GM19452 (cell line): ENCODE measurements around the gene FSHR.

ENCODE experiments used
- ATAC-seq: cut with Tn5 transposase; IDR thresholded peaks from one replicate; pipeline ENCODE4 v1.9.1; 2021; ENCODE audit not compliant: unreplicated experiment

FSHR gene

DNA sequence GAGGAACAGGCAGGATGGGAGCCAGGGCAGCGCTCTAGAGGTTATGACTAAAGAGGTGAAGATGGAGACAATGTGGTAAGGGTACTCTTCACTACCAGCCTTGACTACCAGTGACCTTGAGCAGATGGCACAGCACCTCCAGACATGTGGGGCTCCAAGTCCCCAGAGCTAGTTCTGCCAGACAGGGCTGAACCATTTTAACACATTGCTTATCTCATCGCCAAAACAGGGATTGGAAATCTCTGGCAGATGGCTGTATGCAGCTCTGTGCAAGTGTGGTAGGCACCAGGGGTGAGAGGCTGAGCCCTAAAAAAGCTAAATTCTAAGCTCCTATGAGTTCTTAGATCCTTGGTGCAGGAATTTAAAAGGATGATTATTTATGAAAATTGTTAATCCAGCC, 41.3 kb downstream of the FSHR start:
- ATAC-seq: no peak

DNA sequence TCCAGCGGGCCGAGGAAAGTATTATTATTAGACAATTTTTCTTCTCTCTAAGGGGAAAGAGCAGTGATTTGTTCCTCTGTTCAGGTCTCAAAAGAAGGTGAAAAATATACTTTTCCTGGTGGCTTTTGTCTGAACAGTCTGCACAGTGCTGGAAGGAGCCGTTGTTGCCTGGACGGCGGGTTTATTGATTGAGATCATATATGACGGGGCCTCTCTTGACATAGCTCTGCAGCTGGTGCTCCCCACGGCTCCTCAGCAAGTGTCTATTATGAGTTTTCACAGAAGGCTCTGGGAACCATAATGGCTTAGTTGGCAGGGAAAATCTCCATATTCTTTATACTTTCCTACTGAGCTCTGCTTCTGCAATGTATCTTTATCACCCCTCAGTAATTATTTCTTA, 42.9 kb downstream of the FSHR start:
- ATAC-seq: no peak

DNA sequence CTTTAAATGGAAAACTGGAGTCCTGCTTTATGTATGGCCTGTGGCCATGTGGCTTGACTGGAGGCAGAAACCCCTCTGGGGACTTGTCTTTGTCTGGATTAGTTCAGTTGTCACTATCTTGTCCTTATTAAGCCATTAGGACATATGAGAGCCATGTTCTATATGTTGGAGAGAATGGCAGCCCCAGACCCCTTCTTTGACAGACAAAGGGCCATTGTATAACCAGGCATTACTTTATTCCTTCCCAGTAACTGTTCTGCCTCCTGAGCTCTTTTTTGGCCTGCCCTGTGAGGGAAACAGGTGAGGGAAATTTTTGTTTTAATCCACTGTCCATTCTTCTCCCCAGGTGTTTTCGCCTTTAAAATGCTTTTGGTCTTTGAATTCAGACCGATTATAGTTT, 43.3 kb downstream of the FSHR start:
- ATAC-seq: no peak

GRCh38 chr2:49110571-49110970, 43.7 kb downstream of the FSHR start:
- ATAC-seq: no peak

DNA sequence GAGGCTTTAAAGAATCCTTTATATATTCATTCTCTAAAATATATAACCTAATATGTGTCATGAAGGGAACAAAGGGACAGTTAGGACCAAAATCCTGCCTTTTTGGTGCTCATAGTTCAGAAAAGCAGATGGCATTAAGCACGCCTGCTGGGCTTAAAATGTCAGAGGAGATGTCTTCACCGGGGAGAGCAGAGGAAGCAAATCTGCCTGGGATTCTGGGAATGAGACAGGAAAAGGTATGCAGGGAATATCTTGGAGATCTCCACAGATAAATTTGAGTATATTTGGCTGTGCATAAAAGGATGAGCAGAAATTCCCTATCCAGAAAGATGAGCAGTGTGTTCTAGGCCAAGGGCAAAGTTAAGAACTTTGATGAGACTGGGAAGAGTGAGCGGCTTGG, 45.5 kb downstream of the FSHR start:
- no peak for ATAC-seq

DNA sequence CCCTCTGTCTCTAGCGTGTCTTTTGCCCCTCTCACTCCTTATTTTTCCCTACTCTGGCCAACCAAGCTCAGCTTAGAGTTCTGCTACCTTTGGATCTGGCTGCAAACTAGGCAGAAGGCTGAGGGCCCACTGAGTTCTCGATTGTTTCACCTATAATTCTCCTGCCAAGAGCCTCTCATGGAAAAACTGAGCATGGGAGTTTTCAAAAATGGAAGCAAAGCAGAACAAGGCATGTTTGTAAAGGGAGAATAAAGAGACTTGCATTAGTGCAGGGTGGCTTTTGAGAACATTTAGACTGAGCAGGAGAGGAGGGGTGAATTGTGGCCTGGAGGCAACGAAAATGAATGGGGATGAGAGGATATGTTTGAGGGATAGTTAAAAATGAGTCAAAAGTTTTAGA, 45.9 kb downstream of the FSHR start:
- ATAC-seq: no peak

- no peak for ATAC-seq
These were observed 48.8 kb downstream of the FSHR start for GRCh38 chr2:49105506-49105905.

- no peak for ATAC-seq
These were observed 52.2 kb downstream of the FSHR start for GRCh38 chr2:49102146-49102545.

DNA sequence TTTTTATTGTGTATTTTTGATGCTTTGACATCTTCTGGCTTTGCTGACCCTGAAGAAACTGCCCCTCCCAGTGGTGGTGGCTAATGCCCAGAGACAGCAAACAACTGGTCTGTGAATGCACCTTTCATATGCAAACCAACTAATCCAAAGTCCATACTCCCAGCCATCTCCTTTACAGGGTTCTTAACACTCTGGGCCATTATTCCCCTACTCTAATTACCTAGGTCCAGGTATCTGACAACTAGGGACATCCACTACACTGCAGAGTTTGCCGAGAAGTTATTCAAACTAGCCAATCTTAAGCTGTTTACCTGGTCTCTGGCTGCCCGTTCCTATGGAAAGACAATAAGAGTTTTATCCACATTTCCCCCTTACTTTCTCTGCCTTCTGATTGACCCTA, 73.6 kb downstream of the FSHR start:
- ATAC-seq: no peak

GRCh38 chr2:49070716-49071115, 83.6 kb downstream of the FSHR start:
- ATAC-seq: no peak

DNA sequence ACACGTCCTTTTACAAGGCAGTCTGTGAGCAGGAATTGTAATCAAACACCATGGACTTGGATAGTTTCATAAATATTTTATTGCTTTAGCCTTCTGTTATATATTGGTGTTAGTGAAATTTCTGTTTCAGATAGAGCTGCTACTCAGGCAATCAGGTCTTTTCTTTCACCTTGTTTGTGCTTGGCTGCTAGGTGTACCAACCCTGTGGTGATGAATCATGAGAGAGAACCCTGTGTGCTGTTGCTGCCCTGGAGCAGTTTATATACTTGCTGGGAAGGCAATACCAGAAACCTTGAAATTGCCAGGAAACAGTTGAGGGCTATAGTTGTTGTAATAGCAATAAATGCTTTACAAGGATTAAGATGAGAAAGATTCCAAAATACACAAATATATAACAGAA, 84.5 kb downstream of the FSHR start:
- ATAC-seq: no peak

- ATAC-seq: no peak
These were observed 85.7 kb downstream of the FSHR start for GRCh38 chr2:49068613-49069012.

- no peak for ATAC-seq
These were observed 86.3 kb downstream of the FSHR start for GRCh38 chr2:49067971-49068370.

DNA sequence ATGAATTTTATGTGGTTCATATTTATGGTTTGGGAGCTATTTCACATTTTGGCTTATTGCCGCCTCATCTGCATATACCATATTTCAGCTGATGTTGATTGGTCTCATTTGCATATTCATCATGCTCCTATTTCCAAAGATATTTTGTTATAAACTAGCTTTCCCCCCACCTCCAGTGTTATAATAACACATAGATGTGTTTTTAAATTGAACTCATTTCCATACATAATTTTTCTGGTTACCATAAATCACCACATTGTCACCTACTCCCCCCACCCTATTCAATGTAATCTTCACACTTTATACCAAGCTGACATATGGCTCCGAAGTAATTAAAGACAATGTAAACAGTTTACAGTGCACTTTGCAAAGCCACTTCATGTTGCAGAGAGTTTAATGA, 101.2 kb downstream of the FSHR start:
- ATAC-seq: no peak

GRCh38 chr2:49050265-49050664, 104.0 kb downstream of the FSHR start:
- ATAC-seq: no peak

DNA sequence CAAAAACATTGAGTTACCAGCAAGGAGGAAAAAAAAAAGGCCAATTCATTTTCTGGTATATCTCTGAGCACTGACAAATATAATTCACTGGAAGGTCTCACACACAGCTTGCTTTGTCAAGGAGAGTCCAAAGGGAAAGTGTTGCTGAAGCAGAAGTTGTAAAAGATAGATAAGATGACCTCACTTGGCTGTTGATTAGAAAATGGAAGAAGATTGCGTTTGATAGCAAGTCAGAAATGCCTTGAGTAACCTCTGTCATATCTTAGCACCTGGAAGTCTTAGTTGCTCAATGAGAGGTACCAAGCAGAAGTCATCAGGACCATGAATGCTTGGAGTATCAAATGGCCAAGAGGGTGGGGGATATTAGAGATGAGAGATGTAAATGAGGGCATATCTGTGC, 105.2 kb downstream of the FSHR start:
- ATAC-seq: no peak

- no peak for ATAC-seq
These were observed 109.2 kb downstream of the FSHR start for GRCh38 chr2:49045083-49045482.

DNA sequence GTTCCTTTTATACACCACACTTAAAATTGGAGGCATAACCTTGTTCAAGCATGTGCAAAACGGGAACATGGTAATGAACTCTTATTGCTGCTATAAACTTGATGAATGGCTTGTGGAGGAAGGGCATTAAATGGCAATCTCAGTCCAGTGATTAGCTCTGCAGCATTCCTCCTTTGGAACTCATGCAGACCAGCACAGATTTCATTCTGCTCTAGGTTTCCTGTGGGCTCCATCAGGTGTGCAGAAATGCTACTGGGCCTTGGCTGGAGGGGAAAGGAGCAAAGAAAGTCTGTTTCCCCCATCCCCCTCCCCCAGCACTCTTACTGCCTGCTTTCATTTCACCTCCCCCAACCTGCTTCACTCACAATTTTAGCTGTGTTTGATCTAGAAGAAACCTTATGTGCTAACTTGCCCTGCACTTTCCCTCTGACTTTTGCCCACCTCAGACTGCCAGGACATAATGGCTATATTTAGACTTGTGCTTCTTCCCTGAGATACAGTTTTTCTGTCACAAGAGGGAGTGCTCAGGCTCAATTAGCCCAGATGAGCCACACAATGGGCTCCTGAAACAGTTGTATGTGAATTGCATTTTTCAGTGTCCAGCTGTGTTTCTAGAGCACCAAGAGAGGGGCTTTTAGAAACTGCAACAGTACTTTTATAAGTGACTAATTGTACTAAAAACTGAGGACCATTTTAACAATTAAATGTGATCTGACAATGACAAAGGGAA, 109.8 kb downstream of the FSHR start:
- no peak for ATAC-seq

DNA sequence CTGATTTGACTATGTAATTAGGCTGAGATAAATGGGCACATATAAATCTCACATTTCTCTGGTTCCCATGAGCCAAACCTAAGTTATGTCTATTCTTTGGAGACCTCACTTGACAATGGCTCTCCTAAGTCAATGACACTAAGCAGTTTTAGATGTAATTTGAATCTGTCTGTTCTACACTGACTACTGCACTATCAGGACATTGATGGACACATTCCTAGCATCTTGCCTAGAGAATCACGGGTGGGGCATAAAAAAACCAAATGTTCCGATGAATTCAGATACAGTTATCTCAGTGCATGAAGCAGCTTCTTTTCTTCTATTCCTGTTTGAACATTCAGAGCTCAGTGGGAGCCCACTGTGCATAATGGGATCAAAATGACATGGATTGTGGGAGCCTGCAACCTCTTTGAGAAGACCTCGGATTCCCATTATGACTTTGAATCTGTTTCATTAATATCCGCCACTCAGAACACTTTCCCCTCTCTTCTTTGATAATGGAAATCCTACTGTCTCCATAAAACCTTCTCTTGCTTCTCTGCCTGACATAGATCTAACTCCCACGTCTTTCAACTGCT, 110.8 kb downstream of the FSHR start:
- ATAC-seq: no peak

DNA sequence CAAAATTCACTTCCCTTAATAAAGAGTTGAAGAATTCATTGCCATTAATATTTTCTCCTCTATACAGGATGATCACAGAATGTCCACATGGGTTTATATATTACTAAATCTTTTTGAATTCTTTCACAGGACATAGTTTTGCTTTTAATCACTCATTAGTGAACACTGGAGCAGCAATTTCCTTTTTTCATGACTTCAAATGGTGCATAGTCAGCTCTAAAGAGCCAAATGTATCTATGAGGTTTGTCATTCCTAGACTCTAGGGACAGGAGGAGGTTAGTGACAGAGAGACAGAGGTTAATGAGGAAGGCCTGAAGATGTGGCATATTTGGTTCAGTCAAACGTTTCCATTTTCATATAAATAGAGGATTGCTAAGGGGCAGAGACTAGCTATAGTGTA, 111.8 kb downstream of the FSHR start:
- ATAC-seq: peak; percentile 38

GRCh38 chr2:49041061-49041460, 113.3 kb downstream of the FSHR start:
- ATAC-seq: no peak

DNA sequence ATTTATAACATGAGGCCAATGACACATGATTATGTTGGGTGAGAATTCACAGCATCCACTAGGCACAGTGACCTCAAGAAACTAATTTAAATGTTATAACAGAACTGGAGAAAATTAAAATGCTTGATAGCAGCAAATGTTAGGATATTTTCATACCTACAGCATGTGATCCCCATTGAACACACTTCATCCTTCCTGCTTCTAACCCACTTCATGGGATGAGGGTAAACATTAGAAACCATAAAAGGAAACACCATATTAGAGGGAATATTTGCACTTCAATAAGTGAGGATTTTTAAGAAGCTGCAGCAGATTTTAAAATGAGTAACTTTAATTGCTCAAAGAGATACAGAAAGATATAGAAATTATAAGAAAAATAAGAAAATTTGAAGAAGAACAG, 117.1 kb downstream of the FSHR start:
- ATAC-seq: no peak

DNA sequence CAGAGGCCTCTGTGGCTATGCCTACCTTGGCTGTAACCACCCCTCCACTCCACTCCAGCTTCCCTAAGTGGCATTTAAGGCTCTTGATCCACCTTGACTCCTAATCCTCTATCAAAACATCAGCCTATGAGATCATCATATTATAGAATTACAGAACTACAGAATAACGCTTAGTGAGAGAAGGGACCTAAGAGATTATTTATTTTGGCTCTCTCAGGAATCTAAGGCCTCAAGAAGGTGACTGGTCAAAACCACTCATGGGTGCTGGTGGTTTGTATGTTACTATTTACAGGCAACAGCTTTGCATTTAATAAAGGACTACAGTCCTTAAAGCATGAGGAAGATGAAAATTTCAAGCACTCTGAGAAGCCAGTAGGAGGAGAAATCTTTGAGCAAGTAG, 118.8 kb downstream of the FSHR start:
- no peak for ATAC-seq
